Activated CD4-positive, alpha-beta memory T cell treated with anti-CD3 and anti-CD28 coated beads for 36 hours (primary cell): ENCODE measurements around the gene LRRFIP1. TPM values are rescaled to one million over a fixed set of nuclear protein-coding genes. Genes with fewer than 3 reads are reported as not detected.

Source experiments
- CTCF ChIA-PET: fragments of 350-600 bp; sonication (Branson Sonifier 250); formaldehyde crosslinking; loops from one replicate; lab custom pipeline; 2021; ENCODE audit warnings: antibody characterized with exemption, inconsistent platforms; lab: Charles Lee
- POLR2A ChIA-PET: fragments of 350-600 bp; sonication (Branson Sonifier 250); formaldehyde crosslinking; loops from one replicate; lab custom pipeline; 2021; ENCODE audit warnings: antibody characterized with exemption; lab: Charles Lee
- DNase-seq: peaks from one replicate; pipeline ENCODE4 v3.0.0-alpha.2; 2020
- H3K27ac Mint-ChIP-seq: one replicate; pipeline ENCODE4 v1.8.0; 2021; ENCODE audit warnings: mixed read lengths
- H3K27me3 Mint-ChIP-seq: one replicate; pipeline ENCODE4 v1.8.0; 2021; ENCODE audit warnings: mixed read lengths
- H3K36me3 Mint-ChIP-seq: one replicate; pipeline ENCODE4 v1.8.0; 2021; ENCODE audit warnings: mixed read lengths
- H3K4me1 Mint-ChIP-seq: one replicate; pipeline ENCODE4 v1.8.0; 2021; ENCODE audit warnings: low read depth, mixed read lengths
- H3K4me3 Mint-ChIP-seq: one replicate; pipeline ENCODE4 v1.8.0; 2021; ENCODE audit warnings: mild to moderate bottlenecking, mixed read lengths
- H3K9me3 Mint-ChIP-seq: one replicate; pipeline ENCODE4 v1.8.0; 2021; ENCODE audit warnings: mixed read lengths
- intact Hi-C: fragments of 100-400 bp; cut with micrococcal nuclease; formaldehyde crosslinking; loops from one replicate; pipeline ENCODE4 v1.15.1; 2023
- total RNA-seq, 2 experiments: library from RNA; stranded (reverse); gene quantifications; one replicate each; pipeline ENCODE4 v1.2.3, GENCODE V29; 2021

The LRRFIP1 gene
- total RNA-seq, 2 experiments from 2014 or later, result 238 to 240 TPM

DNA sequence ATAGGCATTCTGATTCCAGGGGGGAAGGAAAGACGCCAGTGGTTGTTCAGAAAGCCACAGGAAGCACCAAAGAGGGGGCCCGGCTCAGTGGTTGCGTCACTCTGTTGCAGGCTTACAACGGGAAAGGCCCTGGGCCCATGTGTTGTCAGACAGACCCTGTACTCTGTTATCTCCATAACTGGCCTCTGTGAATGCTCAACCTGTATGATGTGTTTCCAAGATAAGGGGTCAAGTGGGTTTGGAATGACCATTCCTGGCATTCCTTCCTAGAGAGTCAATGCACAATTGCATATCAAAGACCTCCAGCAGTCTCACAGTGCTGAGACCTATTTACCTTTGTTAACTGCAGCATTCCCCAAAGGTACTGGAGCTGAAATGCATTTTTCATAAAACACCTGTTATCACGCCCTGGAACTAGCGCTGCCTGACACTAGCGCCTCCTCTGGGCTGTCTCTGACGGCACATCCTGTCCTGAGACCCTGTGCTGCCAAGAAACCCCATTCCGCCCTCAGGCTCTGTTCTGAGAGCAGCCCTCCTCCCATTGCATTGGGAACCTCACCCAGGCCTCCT is 13.2 kb upstream of the LRRFIP1 start:
- no peak overlapping the region for H3K27ac Mint-ChIP-seq
- no peaks in the 10 kb centered on the region for H3K9me3 Mint-ChIP-seq
- no peak for DNase-seq
- intact Hi-C loops, result no loop called here
- H3K4me1 Mint-ChIP-seq, result peaks cover 24% of the 10 kb centered on the region
- no peaks in the 10 kb centered on the region for H3K36me3 Mint-ChIP-seq
- ChIA-PET CTCF (no interaction called here), POLR2A (no interaction called here)
- no peaks in the 10 kb centered on the region for H3K27me3 Mint-ChIP-seq
- no peak overlapping the region for H3K4me3 Mint-ChIP-seq

DNA sequence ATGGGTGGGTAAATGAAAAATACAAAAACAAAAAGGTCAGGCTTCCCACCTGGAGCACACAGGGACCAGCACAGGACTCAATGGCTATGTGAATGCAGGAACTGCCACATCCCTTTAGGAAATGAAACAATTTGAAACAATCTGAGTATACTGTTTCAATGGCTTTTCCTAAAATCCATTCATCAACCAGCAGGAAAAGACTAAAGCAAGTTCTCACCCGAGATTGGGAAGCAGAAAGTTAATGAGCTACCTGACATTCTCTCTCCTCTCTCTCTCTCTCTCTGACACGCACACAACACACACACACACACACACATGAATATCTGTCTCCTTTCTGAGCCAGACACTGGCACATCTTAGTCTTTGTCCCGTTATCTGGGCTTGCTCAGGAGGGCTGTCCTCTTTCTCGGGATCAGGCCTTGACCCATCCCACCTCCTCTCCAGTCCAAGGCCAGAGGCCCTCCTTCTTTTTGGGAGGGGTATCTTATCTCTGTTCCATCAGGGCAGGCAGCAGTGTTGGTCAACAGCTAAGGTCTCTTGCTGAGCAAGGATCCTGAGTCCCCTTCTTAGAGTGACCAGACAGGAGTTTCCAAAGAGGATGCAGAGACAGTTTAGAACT is 11.6 kb upstream of the LRRFIP1 start:
- no peak for DNase-seq
- CTCF ChIA-PET, result interaction anchor here (1.6 kb wide), 1 partner anchor 129 kb away, joined by 3 read pairs; no protein-coding TSS in a partner anchor
- no peak overlapping the region for H3K4me3 Mint-ChIP-seq
- no peaks in the 10 kb centered on the region for H3K36me3 Mint-ChIP-seq
- H3K27ac Mint-ChIP-seq, result no peak overlapping the region
- POLR2A ChIA-PET, result interaction anchor here (1.4 kb wide), 1 partner anchor 12 kb away, joined by 4 read pairs; no protein-coding TSS in a partner anchor
- intact Hi-C loops, result no loop called here
- no peaks in the 10 kb centered on the region for H3K9me3 Mint-ChIP-seq
- no peaks in the 10 kb centered on the region for H3K27me3 Mint-ChIP-seq
- peaks cover 24% of the 10 kb centered on the region for H3K4me1 Mint-ChIP-seq

DNA sequence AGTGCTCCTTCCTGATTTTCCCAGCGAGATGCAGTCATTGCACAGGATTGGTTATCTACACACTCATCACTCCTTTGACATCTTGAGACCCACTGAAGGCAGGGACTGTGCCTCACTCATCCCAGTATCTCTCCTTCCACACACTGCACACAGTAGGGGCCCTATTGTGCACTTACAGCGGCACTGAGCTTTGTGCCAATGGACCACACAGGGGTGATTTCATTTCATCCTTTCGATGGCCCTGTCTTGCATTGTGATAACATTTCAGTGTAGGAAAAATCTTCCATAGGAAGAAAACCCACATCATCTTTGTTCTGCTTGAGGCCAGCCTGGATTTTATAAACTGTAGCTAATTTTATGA is 11.0 kb upstream of the LRRFIP1 start:
- CTCF ChIA-PET, result interaction anchor here (1.6 kb wide), 1 partner anchor 129 kb away, joined by 3 read pairs; no protein-coding TSS in a partner anchor
- no peak overlapping the region for H3K4me3 Mint-ChIP-seq
- POLR2A ChIA-PET, result interaction anchor here (1.4 kb wide), 1 partner anchor 12 kb away, joined by 4 read pairs; no protein-coding TSS in a partner anchor
- H3K4me1 Mint-ChIP-seq, result peaks cover 24% of the 10 kb centered on the region
- DNase-seq, result no peak
- no peak overlapping the region for H3K27ac Mint-ChIP-seq
- H3K9me3 Mint-ChIP-seq, result no peaks in the 10 kb centered on the region
- intact Hi-C loops, result no loop called here
- H3K27me3 Mint-ChIP-seq, result no peaks in the 10 kb centered on the region
- no peaks in the 10 kb centered on the region for H3K36me3 Mint-ChIP-seq

DNA sequence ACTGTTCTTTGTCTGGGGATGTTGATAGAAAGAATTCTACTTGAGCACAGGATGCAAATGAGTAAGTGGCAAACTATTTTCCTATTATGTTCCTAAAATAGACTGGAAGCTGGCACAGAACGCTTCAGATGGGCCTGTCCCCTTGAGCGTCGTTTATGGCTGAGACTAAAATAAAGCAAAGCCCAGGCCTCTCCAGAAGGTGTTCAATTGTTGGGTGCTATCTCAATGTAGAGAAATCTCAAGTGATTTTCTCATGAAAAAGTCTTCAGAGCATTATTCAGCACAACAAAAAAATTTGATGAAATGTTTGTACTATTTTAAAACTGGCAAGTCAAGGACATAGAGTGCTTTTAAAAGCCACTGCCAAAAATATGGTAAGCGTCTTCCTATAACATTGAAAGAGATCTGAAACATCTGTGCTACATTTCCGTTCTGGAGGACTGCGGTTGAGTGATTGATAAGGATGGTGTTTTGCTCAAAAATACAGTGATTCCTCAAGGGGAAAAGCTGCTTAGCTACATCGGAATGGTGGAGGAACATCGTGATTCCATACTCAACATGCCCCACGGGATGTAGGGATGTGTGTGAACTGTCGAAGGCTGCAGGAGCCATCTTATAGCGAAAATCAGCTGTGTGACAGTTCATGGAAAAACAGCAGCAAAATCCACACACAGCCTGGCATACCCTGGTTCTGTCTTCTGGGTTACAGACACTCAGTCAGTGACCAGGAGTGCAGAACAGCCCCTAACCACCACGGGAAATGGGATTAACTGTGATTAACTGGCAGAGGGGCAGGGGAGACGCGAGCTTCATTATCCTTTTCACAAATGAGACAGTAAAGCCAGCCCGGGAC is 10.4 kb upstream of the LRRFIP1 start:
- no peaks in the 10 kb centered on the region for H3K36me3 Mint-ChIP-seq
- CTCF ChIA-PET, result interaction anchor here (0.6 to 1.6 kb wide), 2 partner anchors 16 to 128 kb away, joined by 3 read pairs; no protein-coding TSS in a partner anchor
- no peak for DNase-seq
- no peaks in the 10 kb centered on the region for H3K9me3 Mint-ChIP-seq
- H3K4me1 Mint-ChIP-seq, result peaks cover 24% of the 10 kb centered on the region
- no peak overlapping the region for H3K27ac Mint-ChIP-seq
- POLR2A ChIA-PET, result interaction anchor here (1.4 kb wide), 1 partner anchor 13 kb away, joined by 4 read pairs; no protein-coding TSS in a partner anchor
- no peaks in the 10 kb centered on the region for H3K27me3 Mint-ChIP-seq
- peak overlapping the region; percentile 36 for H3K4me3 Mint-ChIP-seq
- intact Hi-C loops, result no loop called here

DNA sequence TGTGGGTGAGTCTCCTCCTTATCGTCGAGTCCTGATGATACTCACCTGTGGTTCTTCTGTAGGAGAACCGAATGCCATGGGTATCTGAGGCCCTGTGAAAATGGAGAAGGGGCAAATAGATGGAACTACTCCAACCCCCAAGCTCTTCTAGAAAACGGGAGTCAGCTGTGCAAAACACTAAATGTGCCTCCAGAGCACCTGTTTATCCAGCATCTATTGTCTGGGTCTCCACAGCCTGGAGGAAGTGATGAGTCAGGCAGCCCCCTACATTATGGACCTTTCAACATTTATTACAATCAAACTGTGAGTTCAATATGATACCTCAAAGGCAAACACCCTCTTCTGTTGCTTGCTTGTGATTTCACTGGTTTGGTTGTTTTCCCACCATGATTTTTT is 9.8 kb upstream of the LRRFIP1 start:
- POLR2A ChIA-PET, result interaction anchor here (1.4 kb wide), 1 partner anchor 14 kb away, joined by 4 read pairs; no protein-coding TSS in a partner anchor
- H3K36me3 Mint-ChIP-seq, result no peaks in the 10 kb centered on the region
- DNase-seq, result no peak
- intact Hi-C loops, result no loop called here
- CTCF ChIA-PET, result interaction anchor here (0.6 to 1.6 kb wide), 2 partner anchors 15 to 127 kb away, joined by 3 read pairs; no protein-coding TSS in a partner anchor
- peaks cover 24% of the 10 kb centered on the region for H3K4me1 Mint-ChIP-seq
- H3K9me3 Mint-ChIP-seq, result no peaks in the 10 kb centered on the region
- H3K27me3 Mint-ChIP-seq, result no peaks in the 10 kb centered on the region
- no peak overlapping the region for H3K27ac Mint-ChIP-seq
- H3K4me3 Mint-ChIP-seq, result no peak overlapping the region

DNA sequence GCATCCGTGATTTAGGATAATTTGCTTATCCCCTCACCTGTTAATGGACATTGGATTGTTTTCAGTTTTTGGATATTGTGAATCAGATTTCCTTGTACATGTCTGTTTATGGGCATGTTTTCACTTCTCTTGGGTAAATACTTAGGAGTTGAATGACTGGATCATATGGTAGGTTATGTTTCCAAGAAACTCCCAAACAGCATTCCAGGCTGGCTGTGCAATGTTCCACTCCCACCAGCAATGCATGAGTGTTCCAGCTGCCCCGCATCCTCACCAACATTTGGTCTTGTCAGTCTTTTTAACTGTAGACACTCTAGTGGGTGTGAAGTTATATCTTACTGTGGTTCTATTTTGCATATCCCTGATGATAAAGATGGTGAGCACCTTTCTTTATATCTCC is 8.9 kb upstream of the LRRFIP1 start:
- Mint-ChIP-seq H3K36me3 (no peaks in the 10 kb centered on the region), H3K27me3 (no peaks in the 10 kb centered on the region), H3K4me1 (peaks cover 24% of the 10 kb centered on the region), H3K9me3 (no peaks in the 10 kb centered on the region), H3K27ac (no peak overlapping the region), H3K4me3 (no peak overlapping the region)
- intact Hi-C loops, result no loop called here
- no peak for DNase-seq
- ChIA-PET CTCF (no interaction called here), POLR2A (no interaction called here)

DNA sequence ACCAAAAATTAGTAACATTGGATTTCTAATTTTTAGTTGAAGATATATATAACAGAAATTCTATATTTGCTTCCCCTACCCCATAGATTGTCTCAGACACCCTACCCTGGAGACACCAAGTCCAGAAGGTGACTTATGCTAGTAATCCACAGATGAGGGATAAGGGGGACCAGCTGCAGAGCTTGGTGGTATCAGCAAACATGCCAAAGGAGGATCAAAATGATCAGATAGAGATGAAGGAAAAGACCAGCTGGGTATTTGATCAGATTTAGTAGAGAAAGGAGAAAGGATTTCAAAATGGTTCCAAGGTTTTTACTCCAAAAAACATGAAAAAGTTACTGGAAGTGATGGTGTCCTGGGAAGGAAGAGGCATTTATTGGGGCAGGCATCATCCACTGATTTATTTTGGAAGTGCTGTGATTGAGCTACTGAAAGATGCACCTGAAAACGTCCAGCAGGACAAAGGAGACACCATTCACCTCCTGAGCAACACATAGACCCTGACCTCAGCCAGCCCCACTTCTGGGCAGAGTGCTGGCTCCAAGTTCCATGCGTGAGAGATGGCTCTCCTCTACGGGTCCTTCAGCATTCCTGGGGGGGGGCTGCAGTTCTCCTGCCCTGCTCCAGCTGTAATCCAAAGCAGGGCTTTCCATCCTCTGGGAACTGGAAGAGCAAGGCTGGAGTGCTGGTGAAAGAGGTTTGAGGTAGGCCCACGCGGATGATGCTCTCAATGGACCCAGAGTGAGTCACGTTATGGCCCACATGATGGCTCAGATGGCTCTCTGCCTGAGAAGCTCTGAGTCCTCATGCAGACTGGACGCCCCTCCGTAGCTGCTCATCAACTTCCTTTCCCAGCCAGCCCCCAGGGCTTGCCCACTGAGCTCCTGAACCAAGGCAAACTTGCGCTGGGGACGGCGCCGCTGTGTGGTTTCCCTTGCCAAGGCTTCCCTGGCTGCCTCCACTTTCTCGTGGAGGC is 3.7 kb upstream of the LRRFIP1 start:
- Mint-ChIP-seq H3K4me1 (peaks cover 8% of the 10 kb centered on the region), H3K27ac (no peak overlapping the region), H3K4me3 (no peak overlapping the region), H3K9me3 (no peaks in the 10 kb centered on the region), H3K27me3 (peaks cover 20% of the 10 kb centered on the region), H3K36me3 (no peaks in the 10 kb centered on the region)
- ChIA-PET CTCF (interaction anchor here (0.8 to 2.4 kb wide), 5 partner anchors 24 to 121 kb away, joined by 3 to 6 read pairs (median 4); no protein-coding TSS in a partner anchor), POLR2A (no interaction called here)
- intact Hi-C loops, result no loop called here
- DNase-seq, result no peak

DNA sequence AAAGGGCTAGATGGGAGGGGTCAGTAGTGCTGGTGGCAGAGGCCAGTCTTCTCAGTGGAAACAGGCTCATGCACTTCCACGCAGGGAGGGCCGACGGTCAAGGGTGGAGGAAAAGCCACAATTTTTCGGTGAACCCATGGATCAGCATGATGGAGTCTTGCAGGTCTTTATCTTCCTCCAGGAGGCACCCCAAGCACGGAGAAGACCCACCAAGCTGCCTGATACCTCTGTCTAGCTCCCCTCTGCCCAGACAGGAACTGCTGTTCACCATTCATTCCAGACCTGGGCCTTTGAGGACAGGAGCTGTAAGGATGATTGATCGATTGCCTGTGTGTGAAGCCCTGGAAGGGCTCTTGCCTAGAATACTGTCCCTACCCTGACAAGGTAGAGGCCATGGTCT is 2.8 kb upstream of the LRRFIP1 start:
- Mint-ChIP-seq H3K4me1 (peaks cover 10% of the 10 kb centered on the region), H3K9me3 (no peaks in the 10 kb centered on the region), H3K27me3 (peaks cover 24% of the 10 kb centered on the region), H3K27ac (no peak overlapping the region), H3K36me3 (no peaks in the 10 kb centered on the region), H3K4me3 (no peak overlapping the region)
- ChIA-PET CTCF (interaction anchor here (2.4 kb wide), 1 partner anchor 120 kb away, joined by 6 read pairs; no protein-coding TSS in a partner anchor), POLR2A (no interaction called here)
- DNase-seq, result peak; percentile 12
- intact Hi-C loops, result no loop called here

DNA sequence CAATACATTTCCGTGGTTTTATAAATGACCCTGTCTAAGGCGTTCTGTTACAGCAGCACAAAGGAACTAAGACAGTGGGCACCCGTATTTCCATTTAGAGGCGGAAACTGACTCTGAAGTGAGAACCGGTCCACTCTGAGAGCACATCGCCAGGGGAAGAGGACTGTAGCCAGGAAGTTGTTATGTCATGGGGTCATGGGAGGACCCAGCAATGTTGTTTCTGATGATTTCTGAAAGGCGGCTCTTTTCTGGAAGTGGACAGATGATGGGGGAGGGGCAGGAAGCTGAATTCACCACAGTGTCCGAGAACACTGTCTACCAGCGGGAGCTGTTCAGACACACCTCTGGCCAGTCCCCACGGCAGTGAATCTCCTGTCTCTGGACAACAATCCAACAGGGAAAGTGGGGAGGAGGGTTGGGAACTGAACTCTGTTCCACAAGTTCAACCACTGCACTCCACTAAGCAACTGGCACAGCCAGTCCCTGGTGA is 2.1 kb upstream of the LRRFIP1 start:
- no peak for DNase-seq
- Mint-ChIP-seq H3K27me3 (peaks cover 24% of the 10 kb centered on the region), H3K9me3 (no peaks in the 10 kb centered on the region), H3K36me3 (no peaks in the 10 kb centered on the region), H3K27ac (no peak overlapping the region), H3K4me3 (no peak overlapping the region), H3K4me1 (peaks cover 10% of the 10 kb centered on the region)
- POLR2A ChIA-PET, result no interaction called here
- intact Hi-C loops, result no loop called here
- CTCF ChIA-PET, result interaction anchor here (2.4 kb wide), 1 partner anchor 120 kb away, joined by 6 read pairs; no protein-coding TSS in a partner anchor

DNA sequence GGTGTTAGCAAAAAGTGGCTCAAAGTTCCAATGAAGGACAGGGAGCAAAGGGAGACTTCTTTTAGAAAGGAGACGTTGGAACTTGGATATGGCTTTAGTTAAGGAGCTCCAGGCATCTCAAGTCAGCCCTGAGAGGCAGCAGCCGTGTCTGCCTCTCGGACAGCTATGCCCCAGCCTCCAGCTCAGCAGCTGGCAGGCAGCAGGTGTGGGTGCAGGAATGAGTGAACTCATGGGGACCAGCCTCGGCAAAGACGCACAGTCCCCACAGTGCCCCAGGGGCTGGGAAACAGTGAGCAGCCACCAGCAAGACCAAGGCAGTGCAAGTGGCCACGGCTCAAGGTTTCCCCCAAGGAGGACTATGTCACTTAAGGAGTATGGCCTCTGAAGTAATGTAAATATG is 1.6 kb upstream of the LRRFIP1 start:
- no peak for DNase-seq
- peaks cover 11% of the 10 kb centered on the region for H3K4me1 Mint-ChIP-seq
- intact Hi-C loops, result no loop called here
- ChIA-PET CTCF (interaction anchor here (2.4 kb wide), 1 partner anchor 119 kb away, joined by 6 read pairs; no protein-coding TSS in a partner anchor), POLR2A (no interaction called here)
- H3K27ac Mint-ChIP-seq, result no peak overlapping the region
- no peaks in the 10 kb centered on the region for H3K36me3 Mint-ChIP-seq
- no peaks in the 10 kb centered on the region for H3K9me3 Mint-ChIP-seq
- no peak overlapping the region for H3K4me3 Mint-ChIP-seq
- peaks cover 24% of the 10 kb centered on the region for H3K27me3 Mint-ChIP-seq

DNA sequence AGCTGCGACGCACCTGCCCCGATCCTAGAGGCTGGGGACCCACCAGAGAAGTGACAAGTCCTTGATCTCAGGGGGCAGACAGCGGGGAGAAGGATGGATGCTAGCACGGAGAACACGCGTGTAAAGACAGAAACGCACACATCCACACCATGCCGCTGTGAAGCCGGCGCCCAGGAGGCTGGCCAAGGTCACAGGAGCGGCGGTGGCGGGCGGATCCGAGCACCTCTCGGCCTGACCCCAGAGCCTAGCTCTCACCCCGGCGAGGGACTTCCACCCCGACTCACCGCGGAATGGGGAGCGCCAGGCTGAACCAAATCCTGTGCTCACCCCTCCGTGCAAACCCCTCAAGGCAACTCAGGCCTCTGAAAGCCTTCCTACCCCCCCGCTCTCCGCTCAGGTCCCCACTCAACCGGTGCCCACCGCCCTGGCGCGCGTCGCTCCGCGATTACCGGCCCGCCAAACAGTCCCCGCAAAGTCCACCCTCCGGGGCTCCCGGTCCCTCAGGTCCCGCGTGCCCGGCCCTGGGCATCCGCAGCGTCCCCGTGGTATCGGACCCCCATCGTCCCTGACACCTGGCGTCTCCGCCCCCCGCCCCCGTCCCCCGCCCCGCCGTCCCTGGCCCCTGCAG is 460 bp upstream of the LRRFIP1 start:
- Mint-ChIP-seq H3K4me1 (peaks cover 15% of the 10 kb centered on the region), H3K9me3 (no peaks in the 10 kb centered on the region), H3K27me3 (peaks cover 24% of the 10 kb centered on the region), H3K27ac (no peak overlapping the region), H3K4me3 (peak overlapping the region; percentile 65), H3K36me3 (no peaks in the 10 kb centered on the region)
- intact Hi-C loops, result no loop called here
- ChIA-PET POLR2A (no interaction called here), CTCF (no interaction called here)
- DNase-seq, result no peak
